HL-60 (cell line): ENCODE results near the gene SRCIN1.

ENCODE experiments used
- DNase-seq, 2 experiments: peaks; one replicate each; pipeline ENCODE4 v3.0.0-alpha.2; 2010 to 2020; ENCODE audit warnings: low read depth in 1 of 2, low spot score in 1 of 2
- H3K27ac ChIP-seq: fragments of 250-450 bp; sonication (Bioruptor Pico); replicated peaks from 2 replicates; pipeline ENCODE4 v1.5.1; 2020; ENCODE audit warnings: mild to moderate bottlenecking, moderate library complexity
- H3K27me3 ChIP-seq: fragments of 250-450 bp; sonication (Bioruptor Pico); 2 replicates; pipeline ENCODE4 v1.5.1; 2021; ENCODE audit warnings: mild to moderate bottlenecking, moderate library complexity; ENCODE audit not compliant: insufficient read depth, poor library complexity, severe bottlenecking
- H3K4me3 ChIP-seq: replicated peaks from 2 replicates; pipeline ENCODE4 v1.5.1; 2011; ENCODE audit warnings: mild to moderate bottlenecking, control low read depth, low read length; ENCODE audit not compliant: insufficient read depth
- GABPA ChIP-seq: IDR thresholded peaks from 2 replicates; pipeline ENCODE4 v1.6.1; 2012; ENCODE audit warnings: low read depth
- POLR2AphosphoS5 ChIP-seq: IDR thresholded peaks from 2 replicates; pipeline ENCODE4 v1.6.1; 2012; ENCODE audit warnings: low read depth
- SPI1 ChIP-seq: IDR thresholded peaks from 2 replicates; pipeline ENCODE4 v1.6.1; 2012; ENCODE audit warnings: low read depth, mild to moderate bottlenecking, borderline replicate concordance
- TF ChIP-seq, protein P1 (sequence below): IDR thresholded peaks from 2 replicates; pipeline ENCODE4 v1.6.1; 2012; ENCODE audit warnings: low read depth; ENCODE audit not compliant: insufficient replicate concordance
- TF ChIP-seq, protein P2 (sequence below): IDR thresholded peaks from one replicate; pipeline ENCODE4 v1.5.1; 2011; ENCODE audit warnings: low read length, control low read depth, inconsistent platforms; ENCODE audit not compliant: insufficient read depth

SRCIN1 gene

DNA sequence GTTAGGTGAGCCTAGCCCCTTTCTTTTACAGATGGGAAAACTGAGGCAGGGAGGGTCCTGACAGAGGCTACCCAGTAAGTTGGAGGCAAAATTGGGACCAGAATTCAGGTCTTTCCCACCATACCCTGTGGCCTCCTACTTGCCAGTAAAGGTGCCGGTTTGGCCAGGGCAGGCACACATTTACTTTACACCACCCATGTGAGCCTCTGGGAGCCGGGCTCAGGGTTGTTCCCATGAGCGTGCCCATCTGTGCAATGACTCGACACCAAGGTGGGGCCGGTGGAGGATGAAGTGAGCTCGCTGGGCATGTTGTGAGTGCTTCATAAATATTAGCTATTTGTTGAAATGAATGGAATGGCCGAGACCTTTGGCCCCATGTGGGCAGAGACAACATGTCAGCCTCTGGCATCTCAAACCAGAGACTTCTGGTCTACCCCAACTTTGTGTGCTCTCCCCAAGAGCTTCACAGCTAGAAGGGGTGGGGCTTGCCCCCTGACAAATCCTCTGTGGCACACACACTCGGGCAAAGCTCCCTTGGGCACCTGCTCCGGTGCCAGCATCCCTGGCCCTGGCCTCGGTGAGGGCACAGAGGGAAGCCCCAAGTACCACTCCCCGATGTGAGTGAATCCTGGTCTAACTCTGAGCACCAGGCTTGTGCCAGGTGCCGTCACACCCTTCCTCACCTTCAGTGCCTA is 60.1 kb downstream of the SRCIN1 start:
- no peak overlapping the region for H3K4me3 ChIP-seq
- no peak overlapping the region for H3K27ac ChIP-seq
- peaks cover 25% of the 10 kb centered on the region for H3K27me3 ChIP-seq
- TF ChIP-seq, protein P1, sequence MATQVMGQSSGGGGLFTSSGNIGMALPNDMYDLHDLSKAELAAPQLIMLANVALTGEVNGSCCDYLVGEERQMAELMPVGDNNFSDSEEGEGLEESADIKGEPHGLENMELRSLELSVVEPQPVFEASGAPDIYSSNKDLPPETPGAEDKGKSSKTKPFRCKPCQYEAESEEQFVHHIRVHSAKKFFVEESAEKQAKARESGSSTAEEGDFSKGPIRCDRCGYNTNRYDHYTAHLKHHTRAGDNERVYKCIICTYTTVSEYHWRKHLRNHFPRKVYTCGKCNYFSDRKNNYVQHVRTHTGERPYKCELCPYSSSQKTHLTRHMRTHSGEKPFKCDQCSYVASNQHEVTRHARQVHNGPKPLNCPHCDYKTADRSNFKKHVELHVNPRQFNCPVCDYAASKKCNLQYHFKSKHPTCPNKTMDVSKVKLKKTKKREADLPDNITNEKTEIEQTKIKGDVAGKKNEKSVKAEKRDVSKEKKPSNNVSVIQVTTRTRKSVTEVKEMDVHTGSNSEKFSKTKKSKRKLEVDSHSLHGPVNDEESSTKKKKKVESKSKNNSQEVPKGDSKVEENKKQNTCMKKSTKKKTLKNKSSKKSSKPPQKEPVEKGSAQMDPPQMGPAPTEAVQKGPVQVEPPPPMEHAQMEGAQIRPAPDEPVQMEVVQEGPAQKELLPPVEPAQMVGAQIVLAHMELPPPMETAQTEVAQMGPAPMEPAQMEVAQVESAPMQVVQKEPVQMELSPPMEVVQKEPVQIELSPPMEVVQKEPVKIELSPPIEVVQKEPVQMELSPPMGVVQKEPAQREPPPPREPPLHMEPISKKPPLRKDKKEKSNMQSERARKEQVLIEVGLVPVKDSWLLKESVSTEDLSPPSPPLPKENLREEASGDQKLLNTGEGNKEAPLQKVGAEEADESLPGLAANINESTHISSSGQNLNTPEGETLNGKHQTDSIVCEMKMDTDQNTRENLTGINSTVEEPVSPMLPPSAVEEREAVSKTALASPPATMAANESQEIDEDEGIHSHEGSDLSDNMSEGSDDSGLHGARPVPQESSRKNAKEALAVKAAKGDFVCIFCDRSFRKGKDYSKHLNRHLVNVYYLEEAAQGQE: no peak
- TF ChIP-seq POLR2AphosphoS5 (no peak), GABPA (no peak), SPI1 (no peak)
- TF ChIP-seq, protein P2, sequence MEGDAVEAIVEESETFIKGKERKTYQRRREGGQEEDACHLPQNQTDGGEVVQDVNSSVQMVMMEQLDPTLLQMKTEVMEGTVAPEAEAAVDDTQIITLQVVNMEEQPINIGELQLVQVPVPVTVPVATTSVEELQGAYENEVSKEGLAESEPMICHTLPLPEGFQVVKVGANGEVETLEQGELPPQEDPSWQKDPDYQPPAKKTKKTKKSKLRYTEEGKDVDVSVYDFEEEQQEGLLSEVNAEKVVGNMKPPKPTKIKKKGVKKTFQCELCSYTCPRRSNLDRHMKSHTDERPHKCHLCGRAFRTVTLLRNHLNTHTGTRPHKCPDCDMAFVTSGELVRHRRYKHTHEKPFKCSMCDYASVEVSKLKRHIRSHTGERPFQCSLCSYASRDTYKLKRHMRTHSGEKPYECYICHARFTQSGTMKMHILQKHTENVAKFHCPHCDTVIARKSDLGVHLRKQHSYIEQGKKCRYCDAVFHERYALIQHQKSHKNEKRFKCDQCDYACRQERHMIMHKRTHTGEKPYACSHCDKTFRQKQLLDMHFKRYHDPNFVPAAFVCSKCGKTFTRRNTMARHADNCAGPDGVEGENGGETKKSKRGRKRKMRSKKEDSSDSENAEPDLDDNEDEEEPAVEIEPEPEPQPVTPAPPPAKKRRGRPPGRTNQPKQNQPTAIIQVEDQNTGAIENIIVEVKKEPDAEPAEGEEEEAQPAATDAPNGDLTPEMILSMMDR: no peak
- DNase-seq: no peak

DNA sequence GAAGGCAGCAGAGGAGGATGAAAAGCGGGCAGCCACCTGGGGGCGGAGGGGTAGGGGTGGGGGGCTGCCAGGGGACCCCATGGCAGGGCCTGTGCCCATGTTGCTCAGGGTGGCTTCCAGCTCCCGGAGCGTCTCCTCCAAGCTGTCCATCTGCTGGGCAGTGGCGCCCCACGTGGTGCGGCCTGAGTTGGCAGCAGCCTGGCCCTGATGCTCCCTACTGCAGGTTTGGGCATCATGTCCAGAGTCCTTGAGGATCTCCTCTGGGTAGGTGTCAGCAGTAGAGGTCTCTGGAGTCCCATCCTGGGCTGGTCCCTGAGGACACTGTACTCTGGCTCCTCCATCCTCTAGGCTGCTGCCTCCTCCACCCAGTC is 60.9 kb downstream of the SRCIN1 start:
- no peak for DNase-seq
- Histone ChIP-seq H3K27me3 (peaks cover 25% of the 10 kb centered on the region), H3K4me3 (no peak overlapping the region), H3K27ac (no peak overlapping the region)
- TF ChIP-seq, protein P2: no peak
- TF ChIP-seq, protein P1: no peak
- TF ChIP-seq GABPA: no peak
- TF ChIP-seq SPI1: no peak
- TF ChIP-seq POLR2AphosphoS5: no peak

DNA sequence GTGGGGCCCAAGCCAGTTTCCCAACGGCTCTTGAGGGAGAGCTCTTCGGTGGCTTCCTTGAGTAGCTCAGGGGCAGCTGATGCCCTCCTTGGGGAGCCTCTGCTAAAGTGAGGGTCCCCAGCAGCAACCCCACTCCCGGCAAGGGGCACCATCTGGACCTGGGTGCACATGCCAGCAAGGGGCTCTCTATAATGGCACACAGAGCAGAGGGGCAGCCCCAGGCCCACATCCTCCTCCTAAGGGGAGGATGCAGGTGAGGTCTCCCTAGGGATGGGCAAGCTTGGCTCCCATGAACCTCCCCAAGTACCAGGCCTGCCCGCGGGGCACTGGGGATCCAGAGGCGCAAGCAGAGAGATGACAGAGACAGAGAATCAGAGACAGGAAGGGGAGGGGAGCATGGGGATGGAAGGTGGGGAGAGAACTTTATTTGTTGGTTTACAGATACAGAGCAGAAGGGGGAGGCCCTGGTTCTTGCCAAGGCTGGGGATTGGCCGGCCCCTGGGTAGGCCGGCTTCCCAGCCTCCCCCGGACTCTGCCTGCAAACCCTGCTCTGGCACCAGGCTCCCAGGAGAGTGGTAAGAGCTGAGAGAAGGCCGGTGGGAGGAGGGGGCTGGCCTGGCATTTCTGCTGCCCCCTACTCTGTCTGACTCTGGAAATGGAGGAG is 61.4 kb downstream of the SRCIN1 start:
- TF ChIP-seq, protein P1: no peak
- TF ChIP-seq, protein P2: no peak
- TF ChIP-seq GABPA: no peak
- no peak for TF ChIP-seq POLR2AphosphoS5
- no peak for TF ChIP-seq SPI1
- no peak for DNase-seq
- Histone ChIP-seq H3K27me3 (peaks cover 26% of the 10 kb centered on the region), H3K27ac (no peak overlapping the region), H3K4me3 (no peak overlapping the region)
